ENCODE measurements around the gene RGS5.
"Not testable (repeated sequence)": the region's sequence is repeated elsewhere in the genome, so short reads cannot be mapped to it uniquely, and the experiment has no call there.

RGS5 gene, protein sequence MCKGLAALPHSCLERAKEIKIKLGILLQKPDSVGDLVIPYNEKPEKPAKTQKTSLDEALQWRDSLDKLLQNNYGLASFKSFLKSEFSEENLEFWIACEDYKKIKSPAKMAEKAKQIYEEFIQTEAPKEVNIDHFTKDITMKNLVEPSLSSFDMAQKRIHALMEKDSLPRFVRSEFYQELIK

DNA sequence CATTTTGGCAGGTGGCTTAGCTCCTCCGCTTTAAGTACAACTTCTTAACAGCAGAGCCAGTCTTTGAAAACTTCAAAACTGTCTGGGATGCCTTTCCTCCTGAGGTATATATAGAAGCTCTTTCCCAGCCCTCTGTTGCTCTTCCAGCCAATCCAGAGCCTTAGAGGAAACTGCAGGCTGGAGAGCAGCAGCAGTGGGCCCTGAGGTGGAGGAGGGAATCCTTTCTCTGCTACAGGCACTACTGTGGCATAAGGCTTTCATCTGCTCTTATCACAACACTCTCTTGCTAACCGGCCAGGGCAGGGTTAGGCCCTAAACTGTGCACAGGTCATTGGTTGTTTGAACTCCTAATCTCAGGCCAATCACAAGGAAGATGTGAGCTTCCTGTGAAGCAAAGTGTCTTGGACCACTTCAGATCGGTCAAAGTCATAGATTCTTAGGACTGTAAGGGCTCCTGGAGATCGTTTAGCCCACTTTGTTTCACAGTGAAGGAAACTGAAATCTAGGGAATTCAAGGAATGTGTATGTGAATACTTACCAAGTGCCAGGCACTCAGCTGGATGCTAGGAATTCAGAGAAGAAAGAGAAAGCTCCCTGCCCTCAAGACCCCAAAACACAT, at the start of gene RGS5:
Gene RGS5, minus strand, starts transcription at position 84 of the 619 bp plus-strand sequence. Its CDS starts 81 bp downstream, at position 3.
- Histone ChIP-seq H3K4me1 (ENCODE audit: low read length) (no peaks in the 10 kb centered on the region), H3K27ac (ENCODE audit: low read length) (no peak within 1 kb of the TSS), H3K4me3 (ENCODE audit: low read length) (no peak within 1 kb of the TSS), H3K79me2 (ENCODE audit: low read length) (no peaks in the 10 kb centered on the region), H2AFZ (ENCODE audit: low read depth, low read length) (no peak within 1 kb of the TSS), H3K27me3 (ENCODE audit: low read depth, low read length) (peaks cover 2% of the 10 kb centered on the region; the same call in 1 of the 2 replicates), H3K9ac (ENCODE audit: low read length) (no peak within 1 kb of the TSS), H4K20me1 (ENCODE audit: insufficient read depth, low read length) (no peaks in the 10 kb centered on the region), H3K4me2 (ENCODE audit: low read length) (no peak within 1 kb of the TSS), H3K9me3 (ENCODE audit: insufficient read depth, low read length) (no peaks in the 10 kb centered on the region), H3K36me3 (replicated peaks; ENCODE audit: low read depth, low read length) (no peaks in the 10 kb centered on the region)
- TF ChIP-seq, protein P1, sequence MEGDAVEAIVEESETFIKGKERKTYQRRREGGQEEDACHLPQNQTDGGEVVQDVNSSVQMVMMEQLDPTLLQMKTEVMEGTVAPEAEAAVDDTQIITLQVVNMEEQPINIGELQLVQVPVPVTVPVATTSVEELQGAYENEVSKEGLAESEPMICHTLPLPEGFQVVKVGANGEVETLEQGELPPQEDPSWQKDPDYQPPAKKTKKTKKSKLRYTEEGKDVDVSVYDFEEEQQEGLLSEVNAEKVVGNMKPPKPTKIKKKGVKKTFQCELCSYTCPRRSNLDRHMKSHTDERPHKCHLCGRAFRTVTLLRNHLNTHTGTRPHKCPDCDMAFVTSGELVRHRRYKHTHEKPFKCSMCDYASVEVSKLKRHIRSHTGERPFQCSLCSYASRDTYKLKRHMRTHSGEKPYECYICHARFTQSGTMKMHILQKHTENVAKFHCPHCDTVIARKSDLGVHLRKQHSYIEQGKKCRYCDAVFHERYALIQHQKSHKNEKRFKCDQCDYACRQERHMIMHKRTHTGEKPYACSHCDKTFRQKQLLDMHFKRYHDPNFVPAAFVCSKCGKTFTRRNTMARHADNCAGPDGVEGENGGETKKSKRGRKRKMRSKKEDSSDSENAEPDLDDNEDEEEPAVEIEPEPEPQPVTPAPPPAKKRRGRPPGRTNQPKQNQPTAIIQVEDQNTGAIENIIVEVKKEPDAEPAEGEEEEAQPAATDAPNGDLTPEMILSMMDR (IDR thresholded peaks at IDR 0.05; ENCODE audit: low read depth, low read length): no peak
- no peak for TF ChIP-seq EZH2phosphoT487 (IDR thresholded peaks at IDR 0.05; ENCODE audit: low read depth)

DNA sequence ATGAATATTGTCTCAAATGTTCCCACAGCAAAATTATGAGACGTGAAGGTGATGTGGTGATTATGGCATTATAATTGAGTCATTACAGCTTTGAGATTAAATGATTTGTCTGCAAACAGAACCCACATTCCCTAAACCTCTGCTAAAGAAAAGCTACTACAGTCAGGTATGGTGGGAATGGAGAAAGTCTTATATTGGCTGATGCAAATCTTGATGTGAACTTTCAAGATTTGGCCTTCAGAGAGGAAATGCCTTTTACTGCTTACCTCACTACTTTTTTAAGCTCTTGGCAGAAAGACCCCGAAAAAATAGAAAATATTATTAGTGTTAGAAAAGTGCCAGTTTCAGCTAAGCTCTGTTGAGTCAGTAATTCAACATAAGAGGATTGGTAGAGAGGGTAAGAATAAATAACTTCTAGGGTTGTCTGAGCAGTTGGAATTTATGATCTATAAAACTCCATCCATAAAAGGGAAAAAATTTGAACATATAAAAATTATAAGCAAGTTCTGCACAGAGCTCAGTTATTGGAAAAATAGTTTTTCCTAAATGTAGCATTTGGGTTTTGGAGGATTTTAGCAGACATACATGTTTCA, 47.8 kb upstream of the RGS5 start:
- Histone ChIP-seq H3K27ac (ENCODE audit: low read length) (no peak overlapping the region), H3K4me1 (ENCODE audit: low read length) (no peaks in the 10 kb centered on the region), H2AFZ (ENCODE audit: low read depth, low read length) (no peak overlapping the region), H3K27me3 (ENCODE audit: low read depth, low read length) (no peaks in the 10 kb centered on the region), H3K79me2 (ENCODE audit: low read length) (no peaks in the 10 kb centered on the region), H3K9ac (ENCODE audit: low read length) (no peak overlapping the region), H3K9me3 (ENCODE audit: insufficient read depth, low read length) (no peaks in the 10 kb centered on the region), H3K4me2 (ENCODE audit: low read length) (no peak overlapping the region), H3K36me3 (replicated peaks; ENCODE audit: low read depth, low read length) (no peaks in the 10 kb centered on the region), H4K20me1 (ENCODE audit: insufficient read depth, low read length) (no peaks in the 10 kb centered on the region), H3K4me3 (ENCODE audit: low read length) (no peak overlapping the region)
- no peak for TF ChIP-seq EZH2phosphoT487 (IDR thresholded peaks at IDR 0.05; ENCODE audit: low read depth)
- TF ChIP-seq, protein P1 (IDR thresholded peaks at IDR 0.05; ENCODE audit: low read depth, low read length): no peak

DNA sequence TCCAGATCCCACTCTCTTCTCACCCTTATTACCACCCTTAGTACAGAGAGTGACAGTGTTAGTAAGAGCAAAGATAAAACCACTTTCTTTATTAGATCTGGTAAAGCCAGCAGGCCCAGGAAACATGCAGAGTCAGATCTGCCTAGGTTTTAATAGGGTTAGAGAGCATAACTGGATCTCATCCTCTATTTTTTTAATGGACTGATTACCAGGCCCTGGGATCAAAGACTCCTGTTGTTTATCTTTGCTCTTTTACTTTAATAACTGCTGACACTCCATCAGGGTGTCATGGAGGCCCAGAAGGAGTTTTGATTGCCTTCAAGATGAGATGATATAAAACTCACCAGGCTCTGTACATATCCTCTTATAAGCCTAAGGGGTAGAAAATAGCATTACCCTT, 45.3 kb upstream of the RGS5 start:
- no peaks in the 10 kb centered on the region for H3K79me2 ChIP-seq (ENCODE audit: low read length)
- H3K9ac ChIP-seq (ENCODE audit: low read length): no peak overlapping the region
- H3K36me3 ChIP-seq (replicated peaks; ENCODE audit: low read depth, low read length): no peaks in the 10 kb centered on the region
- H3K4me3 ChIP-seq (ENCODE audit: low read length): no peak overlapping the region
- no peaks in the 10 kb centered on the region for H3K9me3 ChIP-seq (ENCODE audit: insufficient read depth, low read length)
- H2AFZ ChIP-seq (ENCODE audit: low read depth, low read length): no peak overlapping the region
- TF ChIP-seq EZH2phosphoT487 (IDR thresholded peaks at IDR 0.05; ENCODE audit: low read depth): no peak
- TF ChIP-seq, protein P1 (IDR thresholded peaks at IDR 0.05; ENCODE audit: low read depth, low read length): no peak
- H3K27me3 ChIP-seq (ENCODE audit: low read depth, low read length): no peaks in the 10 kb centered on the region
- no peak overlapping the region for H3K27ac ChIP-seq (ENCODE audit: low read length)
- no peaks in the 10 kb centered on the region for H3K4me1 ChIP-seq (ENCODE audit: low read length)
- H4K20me1 ChIP-seq (ENCODE audit: insufficient read depth, low read length): no peaks in the 10 kb centered on the region
- no peak overlapping the region for H3K4me2 ChIP-seq (ENCODE audit: low read length)

DNA sequence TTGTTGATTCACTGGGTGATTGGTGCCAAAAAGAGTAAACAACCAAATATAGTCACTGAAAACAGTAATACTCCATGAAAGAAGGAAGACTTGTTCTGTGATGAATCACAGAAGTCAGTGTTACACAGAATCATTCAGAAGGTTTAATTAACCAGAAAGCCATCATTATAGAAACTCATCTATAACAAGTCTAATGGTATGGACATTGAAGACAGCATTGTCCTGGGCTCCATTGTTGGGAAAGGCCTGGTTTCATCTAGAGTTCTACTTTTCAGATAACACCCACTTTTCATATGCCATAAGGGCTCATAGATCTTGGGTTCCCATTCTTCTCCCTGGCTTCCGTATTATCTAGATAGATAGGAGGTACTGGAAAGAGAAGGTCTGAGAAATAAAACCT, 41.9 kb upstream of the RGS5 start:
- not testable (repeated sequence) for H3K9ac ChIP-seq (ENCODE audit: low read length); H3K4me2 ChIP-seq (ENCODE audit: low read length); H3K27ac ChIP-seq (ENCODE audit: low read length); H3K79me2 ChIP-seq (ENCODE audit: low read length); H3K4me3 ChIP-seq (ENCODE audit: low read length); H4K20me1 ChIP-seq (ENCODE audit: insufficient read depth, low read length); H3K9me3 ChIP-seq (ENCODE audit: insufficient read depth, low read length); H3K4me1 ChIP-seq (ENCODE audit: low read length); H3K36me3 ChIP-seq (replicated peaks; ENCODE audit: low read depth, low read length); H3K27me3 ChIP-seq (ENCODE audit: low read depth, low read length); H2AFZ ChIP-seq (ENCODE audit: low read depth, low read length)
